CD4-positive, alpha-beta T cell treated with Interleukin-1 beta for 1 hour (primary cell): ENCODE measurements around the gene RBM4.

Source experiments
- DNase-seq, 2 donors: peaks; one replicate each; pipeline ENCODE4 v3.0.0-alpha.2; 2020 to 2022

Gene RBM4

GRCh38 chr11:66659763-66660162 is 21.3 kb downstream of the RBM4 start:
- no peak for DNase-seq

- no peak for DNase-seq
Observed at GRCh38 chr11:66663741-66664296, 25.3 kb downstream of the RBM4 start.

GRCh38 chr11:66665369-66665768 is 26.9 kb downstream of the RBM4 start:
- no peak for DNase-seq

- DNase-seq: no peak
Observed at GRCh38 chr11:66670816-66671215, 32.3 kb downstream of the RBM4 start.

GRCh38 chr11:66674964-66675602 is 36.6 kb downstream of the RBM4 start:
- no peak for DNase-seq

- DNase-seq: no peak
Observed at GRCh38 chr11:66676282-66676919, 37.9 kb downstream of the RBM4 start.

GRCh38 chr11:66676931-66677598 is 38.6 kb downstream of the RBM4 start:
- DNase-seq: no peak

GRCh38 chr11:66677599-66678375 is 39.3 kb downstream of the RBM4 start, which contains the start of gene RBM4B:
RBM4B (minus strand) TSS chr11:66677887; CDS start chr11:66677079, 808 bp downstream.
- DNase-seq: peak; percentile 98

GRCh38 chr11:66680966-66681645 is 42.6 kb downstream of the RBM4 start:
- no peak for DNase-seq

GRCh38 chr11:66683877-66684276 is 45.4 kb downstream of the RBM4 start:
- DNase-seq: no peak

GRCh38 chr11:66684635-66685034 is 46.1 kb downstream of the RBM4 start:
- DNase-seq: no peak

GRCh38 chr11:66685276-66686099 is 47.0 kb downstream of the RBM4 start:
- DNase-seq: no peak

- no peak for DNase-seq
Observed at GRCh38 chr11:66686100-66686785, 47.7 kb downstream of the RBM4 start.

GRCh38 chr11:66686801-66687750 is 48.6 kb downstream of the RBM4 start:
- DNase-seq: no peak

- no peak for DNase-seq
Observed at GRCh38 chr11:66687831-66688281, 49.4 kb downstream of the RBM4 start.

GRCh38 chr11:66688561-66689534 is 50.3 kb downstream of the RBM4 start:
- DNase-seq: no peak

- no peak for DNase-seq
Observed at GRCh38 chr11:66689661-66690590, 51.4 kb downstream of the RBM4 start.
